ENCODE measurements around the gene AQR.
"Not testable (repeated sequence)": the region's sequence is repeated elsewhere in the genome, so short reads cannot be mapped to it uniquely, and the experiment has no call there.

AQR gene

DNA sequence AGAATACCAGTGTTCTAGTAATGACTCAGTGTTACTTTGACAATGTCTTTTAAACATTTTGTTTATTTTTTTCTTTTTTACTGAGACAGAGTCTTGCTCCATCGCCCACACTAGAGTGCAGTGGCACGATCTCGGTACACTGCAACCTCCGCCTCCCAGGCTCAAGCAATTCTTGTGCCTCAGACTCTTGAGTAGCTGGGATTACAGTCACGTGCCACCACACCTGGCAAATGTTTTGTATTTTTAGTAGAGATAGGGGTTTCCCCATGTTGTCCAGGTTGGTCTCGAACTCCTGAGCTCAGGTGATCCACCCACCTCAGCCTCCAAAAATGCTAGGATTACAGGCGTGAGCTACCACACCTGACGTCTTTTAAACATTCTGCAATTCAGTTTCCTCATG is 15.7 kb downstream of the AQR start:
- no peak for DNase-seq (ENCODE audit: low read depth in 3 of 3, low spot score in 1 of 3)

DNA sequence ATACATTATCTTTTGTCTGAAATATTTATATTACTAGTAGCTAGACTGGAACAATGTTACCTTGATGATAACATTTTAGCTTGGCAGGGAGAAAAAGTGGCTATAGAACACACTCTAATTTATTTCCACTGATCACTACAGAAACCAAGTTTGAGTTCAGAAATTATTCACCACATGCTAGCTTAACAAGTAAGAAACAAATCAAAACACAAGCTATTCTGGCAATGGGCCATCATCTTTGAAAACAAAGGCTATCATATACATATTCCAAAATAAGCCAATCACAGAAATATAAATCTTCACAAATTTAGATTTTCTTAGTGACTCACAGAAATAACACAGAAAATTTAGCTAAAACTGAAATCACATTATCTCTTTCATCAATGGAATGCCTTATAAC is 17.1 kb downstream of the AQR start:
- no peak for DNase-seq (ENCODE audit: low read depth in 3 of 3, low spot score in 1 of 3)

- DNase-seq (ENCODE audit: low read depth in 3 of 3, low spot score in 1 of 3): no peak
These were observed 17.5 kb downstream of the AQR start for GRCh38 chr15:34951993-34952392.

DNA sequence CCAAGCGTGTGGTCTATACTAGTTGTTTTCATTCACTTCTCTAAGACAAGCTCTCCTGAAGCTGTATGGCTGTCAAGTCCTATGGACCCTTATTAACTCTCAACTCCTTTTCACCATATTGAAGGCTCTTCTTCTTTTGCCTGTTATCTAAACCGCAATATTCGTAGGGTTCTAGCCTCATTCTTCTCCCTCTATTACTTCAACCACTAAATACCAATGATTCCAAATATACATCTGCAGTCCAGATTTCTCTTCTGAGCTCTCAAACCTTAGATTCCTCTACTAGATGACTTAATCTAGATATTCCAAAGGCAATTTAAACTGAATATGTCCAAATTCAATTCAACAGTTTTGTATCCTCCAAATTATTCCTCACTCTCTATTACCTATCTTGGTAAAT is 24.6 kb downstream of the AQR start:
- no peak for DNase-seq (ENCODE audit: low read depth in 3 of 3, low spot score in 1 of 3)

DNA sequence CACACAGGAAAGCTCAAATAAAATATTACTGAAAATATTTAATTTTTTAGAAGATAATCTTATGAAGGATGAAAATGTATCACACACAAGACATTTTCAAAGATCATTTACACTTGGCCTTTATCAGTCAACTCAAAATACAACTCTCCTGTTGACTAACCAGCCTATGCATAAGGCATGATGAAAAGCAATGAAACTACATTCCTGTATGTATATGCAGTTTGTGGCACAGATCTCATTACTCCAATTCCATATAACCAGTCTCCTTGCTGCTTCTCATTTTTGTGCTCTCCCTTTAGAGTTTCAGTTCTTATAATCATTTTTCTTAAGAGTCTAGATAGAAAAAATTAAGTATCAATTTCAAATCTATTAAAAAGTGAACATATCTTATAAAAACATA is 25.8 kb downstream of the AQR start:
- DNase-seq (ENCODE audit: low read depth in 3 of 3, low spot score in 1 of 3): no peak

- DNase-seq (ENCODE audit: low read depth in 3 of 3, low spot score in 1 of 3): not testable (repeated sequence)
These were observed 26.3 kb downstream of the AQR start for GRCh38 chr15:34943264-34943663.

GRCh38 chr15:34942363-34942762 is 27.2 kb downstream of the AQR start:
- no peak for DNase-seq (ENCODE audit: low read depth in 3 of 3, low spot score in 1 of 3)

DNA sequence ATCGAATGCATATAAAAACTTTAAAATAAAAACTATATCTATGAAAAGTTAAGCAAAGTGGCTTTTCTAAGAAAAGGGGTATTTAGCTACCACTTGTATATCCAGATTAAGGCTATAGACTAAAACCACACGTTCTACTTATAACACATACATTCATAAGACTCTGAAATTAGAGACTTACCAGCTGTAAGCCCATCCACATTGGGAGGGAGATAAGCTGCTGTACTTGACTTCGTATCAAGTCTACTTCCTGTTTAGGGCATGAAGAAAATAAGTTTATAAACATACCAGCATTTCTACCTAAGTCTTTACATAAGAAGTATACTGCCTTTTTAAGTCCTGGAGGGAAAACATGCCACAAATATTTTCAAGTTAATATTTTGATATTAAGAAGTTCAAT is 27.7 kb downstream of the AQR start:
- DNase-seq (ENCODE audit: low read depth in 3 of 3, low spot score in 1 of 3): no peak

- no peak for DNase-seq (ENCODE audit: low read depth in 3 of 3, low spot score in 1 of 3)
These were observed 28.3 kb downstream of the AQR start for GRCh38 chr15:34941185-34941698.

- DNase-seq (ENCODE audit: low read depth in 3 of 3, low spot score in 1 of 3): no peak
These were observed 36.0 kb downstream of the AQR start for GRCh38 chr15:34933432-34933975.

- DNase-seq (ENCODE audit: low read depth in 3 of 3, low spot score in 1 of 3): not testable (repeated sequence)
These were observed 41.2 kb downstream of the AQR start for GRCh38 chr15:34928349-34928748.

DNA sequence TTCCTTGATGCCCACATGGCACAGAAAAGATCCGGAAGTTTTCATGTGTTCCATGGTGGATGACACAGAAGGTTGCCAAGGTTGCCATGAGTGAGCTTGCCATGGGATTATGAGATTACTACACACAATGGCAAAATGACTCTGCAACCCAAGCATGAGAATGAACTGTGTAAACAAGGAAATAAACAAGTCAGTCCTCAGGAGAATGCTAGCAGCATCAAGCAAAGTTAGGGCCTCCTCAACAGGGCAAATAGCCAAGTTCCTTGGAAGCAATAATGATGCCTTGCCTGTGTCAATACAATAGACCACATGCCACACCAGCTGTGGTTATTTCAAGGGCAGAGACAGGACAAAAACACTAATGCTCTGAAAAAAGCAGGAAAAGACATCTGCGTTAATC is 41.8 kb downstream of the AQR start:
- no peak for DNase-seq (ENCODE audit: low read depth in 3 of 3, low spot score in 1 of 3)

DNA sequence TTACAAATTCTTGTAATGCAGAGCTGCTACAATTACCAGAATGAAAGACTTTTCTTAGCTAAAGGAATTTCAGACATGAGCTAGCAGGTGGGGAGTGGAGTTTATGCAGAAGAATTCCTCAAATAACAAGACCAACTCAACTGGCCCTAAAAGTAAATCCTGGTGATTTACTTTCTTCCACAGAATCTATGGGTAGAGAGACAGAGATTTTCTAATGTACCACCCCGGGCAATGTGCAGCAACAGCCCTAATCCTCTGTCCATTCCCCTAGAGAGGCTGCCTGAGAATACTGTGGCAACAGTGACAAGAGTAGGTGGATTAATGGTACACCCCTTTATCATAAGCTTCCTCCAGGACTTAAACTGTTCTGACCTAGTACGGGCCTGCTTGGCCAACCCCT is 55.2 kb downstream of the AQR start:
- DNase-seq (ENCODE audit: low read depth in 3 of 3, low spot score in 1 of 3): no peak

DNA sequence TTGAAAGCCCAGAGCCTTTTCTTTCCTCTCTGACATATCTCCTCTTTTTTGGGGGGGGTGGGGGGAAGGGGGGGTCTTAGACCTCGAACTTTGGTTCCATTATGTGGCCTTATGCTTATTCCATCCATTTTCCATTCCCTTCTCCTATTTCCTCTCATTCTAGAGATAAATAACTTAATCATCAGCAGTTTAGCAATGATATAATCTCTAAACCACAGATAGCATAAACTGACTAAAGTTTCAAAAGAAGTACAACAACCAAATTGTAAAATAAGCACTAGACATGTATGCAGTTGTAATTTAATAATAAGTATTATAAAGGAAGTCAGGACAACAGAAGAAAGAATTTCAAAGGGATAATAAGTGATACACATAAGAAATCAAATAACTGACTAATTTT is 64.5 kb downstream of the AQR start:
- no peak for DNase-seq (ENCODE audit: low read depth in 3 of 3, low spot score in 1 of 3)

- no peak for DNase-seq (ENCODE audit: low read depth in 3 of 3, low spot score in 1 of 3)
These were observed 65.0 kb downstream of the AQR start for GRCh38 chr15:34904527-34904926.

- no peak for DNase-seq (ENCODE audit: low read depth in 3 of 3, low spot score in 1 of 3)
These were observed 68.8 kb downstream of the AQR start for GRCh38 chr15:34900748-34901147.

- no peak for DNase-seq (ENCODE audit: low read depth in 3 of 3, low spot score in 1 of 3)
These were observed 73.4 kb downstream of the AQR start for GRCh38 chr15:34896183-34896582.

- DNase-seq (ENCODE audit: low read depth in 3 of 3, low spot score in 1 of 3): no peak
These were observed 75.6 kb downstream of the AQR start for GRCh38 chr15:34893967-34894366.

GRCh38 chr15:34892963-34893591 is 76.5 kb downstream of the AQR start:
- DNase-seq (ENCODE audit: low read depth in 3 of 3, low spot score in 1 of 3): no peak

DNA sequence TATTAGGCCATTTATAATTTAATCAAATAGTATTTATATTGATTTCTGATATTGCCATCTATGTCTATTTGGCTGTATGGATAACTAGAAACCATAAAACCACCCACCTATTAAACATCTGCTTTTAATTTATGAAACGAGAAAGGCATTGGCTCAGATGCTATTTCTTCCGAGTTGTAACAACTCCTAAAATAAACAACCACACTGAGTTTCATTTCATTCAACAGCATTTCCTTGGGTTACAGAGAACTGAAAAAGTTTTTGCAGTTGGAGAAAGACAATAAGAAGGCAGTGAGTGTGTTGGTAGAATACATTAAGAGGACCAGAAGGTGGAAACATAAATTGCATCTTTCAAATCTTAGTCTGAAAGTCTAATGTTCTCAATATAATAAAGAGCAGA is 79.1 kb downstream of the AQR start:
- no peak for DNase-seq (ENCODE audit: low read depth in 3 of 3, low spot score in 1 of 3)

- no peak for DNase-seq (ENCODE audit: low read depth in 3 of 3, low spot score in 1 of 3)
These were observed 80.1 kb downstream of the AQR start for GRCh38 chr15:34889476-34889875.

DNA sequence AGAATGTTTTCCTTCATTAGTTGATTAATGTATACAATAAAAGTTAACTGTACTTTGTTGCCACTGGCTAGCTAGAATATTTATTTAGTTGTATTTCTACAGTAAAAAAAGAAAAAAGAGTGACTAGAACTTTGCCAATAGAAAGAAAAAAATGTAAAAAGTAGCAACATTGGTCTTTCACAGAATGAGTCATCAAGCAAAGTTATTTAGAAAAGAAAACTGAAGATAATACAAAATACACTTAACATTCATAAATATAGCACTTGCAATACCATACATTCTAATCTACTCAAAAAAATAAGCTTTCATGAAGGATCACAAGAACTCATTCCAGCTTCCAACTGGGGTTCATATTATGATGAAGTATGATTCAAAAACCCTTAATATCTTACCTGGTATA is 83.4 kb downstream of the AQR start:
- no peak for DNase-seq (ENCODE audit: low read depth in 3 of 3, low spot score in 1 of 3)

DNA sequence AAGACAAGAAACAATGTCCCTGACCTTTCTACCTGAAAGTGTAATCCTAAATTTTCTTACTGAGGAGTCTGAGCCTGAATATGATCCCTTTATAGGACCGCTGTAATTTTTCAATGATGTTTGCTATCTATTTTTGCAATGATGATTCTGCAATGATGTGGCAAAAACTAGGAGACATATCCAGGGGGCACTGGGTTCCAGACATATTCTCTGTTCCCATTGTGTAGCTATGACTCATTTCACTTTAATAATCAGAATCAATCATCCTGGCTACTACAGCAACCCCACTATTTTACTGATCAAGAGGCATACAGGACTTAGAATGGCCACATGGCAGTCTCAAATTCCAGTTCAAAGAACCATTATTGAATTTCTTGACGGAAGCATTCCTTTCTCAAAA is 85.9 kb downstream of the AQR start:
- DNase-seq (ENCODE audit: low read depth in 3 of 3, low spot score in 1 of 3): no peak
